GM12878 (cell line): ENCODE measurements around the gene OTUB1. TPM values are rescaled to one million over a fixed set of nuclear protein-coding genes. Genes with fewer than 3 reads are reported as not detected.

Experiments
- ATAC-seq: fragments of 200-7000 bp; cut with Tn5 transposase; 3 replicates; pipeline ENCODE4 v1.9.1; 2020; ENCODE audit warnings: mild to moderate bottlenecking, moderate library complexity
- BruUV-seq: library from RNA; stranded (reverse); fragments of 400-500 nt; replicated peaks from 2 replicates; lab custom pipeline; 2021; lab: Mats Ljungman, UMichigan
- CTCF ChIA-PET: fragments of 300-600 bp; sonication (Branson Sonifier 250); formaldehyde crosslinking; extraction: SDS; loops from one replicate; lab custom pipeline; 2021; ENCODE audit warnings: inconsistent platforms; lab: Yijun Ruan, JAX
- POLR2A ChIA-PET: fragments of 350-600 bp; formaldehyde crosslinking; extraction: SDS; loops from one replicate; lab custom pipeline; 2021; ENCODE audit warnings: inconsistent platforms; lab: Charles Lee
- RAD21 ChIA-PET: fragments of 300-600 bp; sonication (Branson Sonifier 250); formaldehyde crosslinking; loops from one replicate; lab custom pipeline; 2023; ENCODE audit warnings: antibody characterized with exemption; ENCODE audit not compliant: unreplicated experiment; lab: Charles Lee
- SMC1A ChIA-PET: fragments of 300-600 bp; sonication (Branson Sonifier 250); formaldehyde crosslinking; loops from one replicate; lab custom pipeline; 2023; ENCODE audit not compliant: unreplicated experiment, uncharacterized antibody; lab: Charles Lee
- DNase-seq: peaks from one replicate; pipeline ENCODE4 v3.0.0-alpha.2; 2011; ENCODE audit warnings: low read depth, low spot score
- FAIRE-seq: peaks from 3 replicates; lab custom pipeline; 2011; peaks lifted over from hg19 to GRCh38; lab: Jason Lieb, UNC
- H2AFZ ChIP-seq: 2 replicates; pipeline ENCODE4 v1.6.0; 2011; ENCODE audit warnings: low read depth, low read length, control low read depth; ENCODE audit not compliant: control insufficient read depth
- H3K27ac ChIP-seq: 2 replicates; pipeline ENCODE4 v1.5.1; 2011; ENCODE audit warnings: control low read depth; ENCODE audit not compliant: control insufficient read depth, insufficient read depth
- H3K27me3 ChIP-seq, 2 experiments: replicated peaks in 1 of 2; 2 replicates each; pipeline versions ENCODE4 v1.6.0 to v1.6.1; 2011; ENCODE audit warnings: low read length in 1 of 2; ENCODE audit not compliant: control insufficient read depth in 2 of 2, insufficient read depth in 2 of 2
- H3K36me3 ChIP-seq, 2 experiments: 2 replicates each; pipeline ENCODE4 v1.5.1; 2011; ENCODE audit warnings: low read length in 1 of 2; ENCODE audit not compliant: control insufficient read depth in 2 of 2, insufficient read depth in 2 of 2
- H3K4me1 ChIP-seq: 2 replicates; pipeline ENCODE4 v1.6.1; 2011; ENCODE audit warnings: mild to moderate bottlenecking, low read length, moderate library complexity, mixed read lengths; ENCODE audit not compliant: control insufficient read depth, insufficient read depth
- H3K4me2 ChIP-seq: 2 replicates; pipeline ENCODE4 v1.6.0; 2011; ENCODE audit warnings: control low read depth; ENCODE audit not compliant: control insufficient read depth, insufficient read depth
- H3K4me3 ChIP-seq: fragments of 200-600 bp; sonication (generic); 2 replicates; pipeline ENCODE4 v1.5.1; 2016
- H3K79me2 ChIP-seq: 2 replicates; pipeline ENCODE4 v1.6.0; 2011; ENCODE audit warnings: low read length; ENCODE audit not compliant: control insufficient read depth, insufficient read depth
- H3K9ac ChIP-seq: 2 replicates; pipeline ENCODE4 v1.8.0; 2011; ENCODE audit warnings: low read length, control low read depth, mixed read lengths; ENCODE audit not compliant: control insufficient read depth, insufficient read depth
- H3K9me3 ChIP-seq: replicated peaks from 3 replicates; pipeline ENCODE4 v1.5.1; 2011; ENCODE audit warnings: mild to moderate bottlenecking, low read length; ENCODE audit not compliant: control insufficient read depth, insufficient read depth
- H4K20me1 ChIP-seq: 2 replicates; pipeline ENCODE4 v1.6.0; 2011; ENCODE audit not compliant: control insufficient read depth, insufficient read depth
- CHD1 ChIP-seq: IDR thresholded peaks from 2 replicates; pipeline ENCODE4 v1.6.1; 2012; ENCODE audit warnings: low read depth, low read length, improper control_type of control experiment
- HCFC1 ChIP-seq: fragments of 150-350 bp; IDR thresholded peaks from 2 replicates; pipeline ENCODE4 v1.6.1; 2014; ENCODE audit warnings: low read length
- MTA3 ChIP-seq: IDR thresholded peaks from 2 replicates; pipeline ENCODE4 v1.6.1; 2012; ENCODE audit warnings: low read length, inconsistent platforms, borderline replicate concordance
- NBN ChIP-seq: fragments of 450-650 bp; IDR thresholded peaks from 2 replicates; pipeline ENCODE4 v1.6.1; 2016
- TBL1XR1 ChIP-seq: IDR thresholded peaks from 2 replicates; pipeline ENCODE4 v1.6.1; 2012; ENCODE audit warnings: low read depth, low read length, improper control_type of control experiment
- USF1 ChIP-seq: IDR thresholded peaks from 2 replicates; pipeline ENCODE4 v1.6.1; 2011; ENCODE audit warnings: borderline replicate concordance, low read depth, mild to moderate bottlenecking, moderate library complexity, mixed read lengths, low read length; ENCODE audit not compliant: insufficient read depth; ENCODE audit errors: extremely low read length
- ZBTB40 ChIP-seq: fragments of 450-650 bp; IDR thresholded peaks from 2 replicates; pipeline ENCODE4 v1.6.1; 2016; ENCODE audit warnings: mild to moderate bottlenecking, moderate library complexity, borderline replicate concordance
- ZNF217 ChIP-seq: fragments of 450-650 bp; IDR thresholded peaks from 2 replicates; pipeline ENCODE4 v1.6.1; 2017; ENCODE audit warnings: antibody characterized with exemption, mild to moderate bottlenecking
- WGBS: methylation state at CpG from one replicate; pipeline ENCODE4 v1.1.6; 2016; ENCODE audit warnings: low lambda C conversion rate; ENCODE audit not compliant: insufficient replicate concordance, insufficient coverage; ENCODE audit errors: missing lambda C conversion rate; 5-methylcytosine and 5-hydroxymethylcytosine counted together
- in situ Hi-C: fragments of 300-500 bp; cut with MboI; formaldehyde crosslinking; loops from 9 replicates; pipeline ENCODE4 v1.14.3; 2018; ENCODE audit warnings: mixed read lengths
- intact Hi-C: fragments of 100-400 bp; cut with micrococcal nuclease; formaldehyde crosslinking; loops from one replicate; pipeline ENCODE4 v1.14.2; 2022; ENCODE audit not compliant: unreplicated experiment
- polyA plus RNA-seq, 11 experiments: library from polyadenylated mRNA; depleted of rRNA in 4 of 11; unstranded in 6 of 11; stranded (reverse) in 5 of 11; fragments of >200 nt; fragmentation: Nextera tagmentation in 4 of 11; fragmentation: Illumina TruSeq in 1 of 11; extraction: Ambion mirVana in 4 of 11; extraction: Trizol in 1 of 11; gene quantifications; 1 replicate in 1 of 11; 2 replicates in 10 of 11; pipeline versions ENCODE4 v1.2.1 to v1.2.3, GENCODE V29; 2011 to 2016; ENCODE audit warnings: inconsistent platforms in 2 of 11, missing spikeins in 2 of 11, low read depth in 1 of 11
- total RNA-seq, 4 experiments: library from RNA; depleted of rRNA in 3 of 4; stranded (reverse); fragments of >200 nt in 3 of 4; fragmentation: Illumina TruSeq in 1 of 4; extraction: Trizol in 1 of 4; gene quantifications; 2 replicates each; pipeline versions ENCODE4 v1.2.1 to v1.2.3, GENCODE V29; 2013 to 2021
- TF ChIP-seq, protein P1 (sequence below): fragments of 450-650 bp; formaldehyde crosslinking; IDR thresholded peaks from 2 replicates; pipeline ENCODE4 v1.4.0; 2022; ENCODE audit warnings: mild to moderate bottlenecking, moderate library complexity
- TF ChIP-seq, protein P2 (sequence below): IDR thresholded peaks from 2 replicates; pipeline ENCODE4 v1.6.1; 2012; ENCODE audit warnings: low read depth, low read length, improper control_type of control experiment

OTUB1 gene
- total and polyA plus RNA-seq, 10 of the 15 experiments (the other 5 are each of a cell fraction or from before 2014, with no cell fraction given), result 49.6 to 225 (median 131) TPM

DNA sequence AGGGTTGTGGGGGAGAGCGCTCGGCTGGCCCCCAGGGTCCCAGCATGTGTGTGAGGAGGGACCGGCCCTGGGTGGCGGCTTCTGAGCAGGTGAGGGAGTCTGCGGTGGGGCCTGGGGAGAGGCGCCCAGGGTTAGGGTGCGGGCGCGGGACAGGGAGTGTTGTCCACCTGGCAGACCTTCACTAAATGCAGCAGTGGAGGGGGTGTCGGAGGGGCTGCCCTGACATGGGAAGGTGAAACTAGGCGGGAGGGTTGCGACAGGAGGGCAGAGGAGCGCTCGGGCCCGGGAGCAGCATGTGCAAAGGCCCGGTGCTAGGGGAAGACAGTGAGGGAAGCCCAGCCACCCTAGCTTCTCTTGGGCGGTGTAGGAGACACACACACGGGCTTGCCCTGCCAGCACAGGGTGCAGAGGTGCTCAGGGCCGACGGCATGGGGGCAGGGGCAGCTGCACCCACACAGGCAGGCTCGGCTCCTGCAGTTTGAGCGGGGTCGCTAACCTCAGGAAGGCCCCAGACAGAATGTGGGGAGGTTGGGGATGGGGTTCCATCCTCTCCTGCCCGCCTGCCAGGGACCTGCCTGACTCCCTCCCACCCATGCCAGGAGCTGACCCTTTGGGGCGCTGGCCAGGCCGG lies 22.2 kb downstream of the OTUB1 start:
- ChIA-PET POLR2A (no interaction called here), CTCF (no interaction called here)
- peaks cover 3% of the 10 kb centered on the region; the same call in 2 of the 3 replicates for H3K9me3 ChIP-seq
- H3K9ac ChIP-seq, result no peak overlapping the region
- in situ Hi-C loops, result no loop called here
- no peaks in the 10 kb centered on the region for H3K36me3 ChIP-seq
- 68% methylated on average over 26 of the region's 26 CpGs for WGBS
- H2AFZ ChIP-seq, result no peak overlapping the region
- TF ChIP-seq ZNF217 (no peak), USF1 (no peak), CHD1 (no peak), NBN (no peak), MTA3 (no peak), ZBTB40 (no peak), HCFC1 (no peak), TBL1XR1 (no peak)
- TF ChIP-seq, protein P1, sequence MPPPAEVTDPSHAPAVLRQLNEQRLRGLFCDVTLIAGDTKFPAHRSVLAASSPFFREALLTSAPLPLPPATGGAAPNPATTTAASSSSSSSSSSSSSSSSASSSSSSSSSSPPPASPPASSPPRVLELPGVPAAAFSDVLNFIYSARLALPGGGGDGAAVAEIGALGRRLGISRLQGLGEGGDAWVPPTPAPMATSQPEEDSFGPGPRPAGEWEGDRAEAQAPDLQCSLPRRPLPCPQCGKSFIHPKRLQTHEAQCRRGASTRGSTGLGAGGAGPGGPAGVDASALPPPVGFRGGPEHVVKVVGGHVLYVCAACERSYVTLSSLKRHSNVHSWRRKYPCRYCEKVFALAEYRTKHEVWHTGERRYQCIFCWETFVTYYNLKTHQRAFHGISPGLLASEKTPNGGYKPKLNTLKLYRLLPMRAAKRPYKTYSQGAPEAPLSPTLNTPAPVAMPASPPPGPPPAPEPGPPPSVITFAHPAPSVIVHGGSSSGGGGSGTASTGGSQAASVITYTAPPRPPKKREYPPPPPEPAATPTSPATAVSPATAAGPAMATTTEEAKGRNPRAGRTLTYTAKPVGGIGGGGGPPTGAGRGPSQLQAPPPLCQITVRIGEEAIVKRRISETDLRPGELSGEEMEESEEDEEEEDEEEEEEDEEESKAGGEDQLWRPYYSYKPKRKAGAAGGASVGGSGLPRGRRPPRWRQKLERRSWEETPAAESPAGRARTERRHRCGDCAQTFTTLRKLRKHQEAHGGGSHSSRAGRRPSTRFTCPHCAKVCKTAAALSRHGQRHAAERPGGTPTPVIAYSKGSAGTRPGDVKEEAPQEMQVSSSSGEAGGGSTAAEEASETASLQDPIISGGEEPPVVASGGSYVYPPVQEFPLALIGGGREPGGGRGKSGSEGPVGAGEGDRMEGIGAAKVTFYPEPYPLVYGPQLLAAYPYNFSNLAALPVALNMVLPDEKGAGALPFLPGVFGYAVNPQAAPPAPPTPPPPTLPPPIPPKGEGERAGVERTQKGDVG (CRISPR knock-in tag), result no peak
- TF ChIP-seq, protein P2, sequence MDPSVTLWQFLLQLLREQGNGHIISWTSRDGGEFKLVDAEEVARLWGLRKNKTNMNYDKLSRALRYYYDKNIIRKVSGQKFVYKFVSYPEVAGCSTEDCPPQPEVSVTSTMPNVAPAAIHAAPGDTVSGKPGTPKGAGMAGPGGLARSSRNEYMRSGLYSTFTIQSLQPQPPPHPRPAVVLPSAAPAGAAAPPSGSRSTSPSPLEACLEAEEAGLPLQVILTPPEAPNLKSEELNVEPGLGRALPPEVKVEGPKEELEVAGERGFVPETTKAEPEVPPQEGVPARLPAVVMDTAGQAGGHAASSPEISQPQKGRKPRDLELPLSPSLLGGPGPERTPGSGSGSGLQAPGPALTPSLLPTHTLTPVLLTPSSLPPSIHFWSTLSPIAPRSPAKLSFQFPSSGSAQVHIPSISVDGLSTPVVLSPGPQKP, result no peak
- TF ChIP-seq, all 136 proteins: peak for 0
- no peak for DNase-seq
- Histone ChIP-seq H3K4me2 (no peak overlapping the region), H4K20me1 (no peaks in the 10 kb centered on the region), H3K27ac (no peak overlapping the region), H3K4me1 (no peaks in the 10 kb centered on the region), H3K79me2 (no peaks in the 10 kb centered on the region), H3K27me3 (no peaks in the 10 kb centered on the region; a peak in 3 of 4 replicates), H3K4me3 (no peak overlapping the region)
- ChIA-PET SMC1A (no interaction called here), RAD21 (no interaction called here)
- intact Hi-C loops, result no loop called here
- ATAC-seq, result no peak
- no peak for FAIRE-seq
- no TSS peak for BruUV-seq
